WTC11 (cell line): ENCODE results near the gene ME2. TPM values are rescaled to one million over a fixed set of nuclear protein-coding genes. Genes with fewer than 3 reads are reported as not detected.

Experiments used
- ATAC-seq: fragments of 200-7000 bp; cut with Tn5 transposase; 2 replicates; pipeline ENCODE4 v1.10.0; 2021; ENCODE audit warnings: mild to moderate bottlenecking, moderate library complexity
- CTCF ChIA-PET: fragments of 300-600 bp; sonication (Branson Sonifier 250); formaldehyde crosslinking; loops from one replicate; lab custom pipeline; 2021; ENCODE audit warnings: antibody characterized with exemption; lab: Charles Lee
- POLR2A ChIA-PET: fragments of 350-600 bp; sonication (Branson Sonifier 250); formaldehyde crosslinking; loops from one replicate; lab custom pipeline; 2021; ENCODE audit warnings: antibody characterized with exemption; lab: Charles Lee
- DNase-seq: peaks from one replicate; pipeline ENCODE4 v3.0.0; 2021; ENCODE audit warnings: low spot score
- H3K27ac Mint-ChIP-seq: 2 replicates; pipeline ENCODE4 v1.8.0; 2021; ENCODE audit warnings: mixed read lengths
- H3K27me3 Mint-ChIP-seq: 2 replicates; pipeline ENCODE4 v1.8.0; 2021; ENCODE audit warnings: low read depth, mild to moderate bottlenecking, moderate library complexity, mixed read lengths
- H3K36me3 Mint-ChIP-seq: 2 replicates; pipeline ENCODE4 v1.8.0; 2021; ENCODE audit warnings: mixed read lengths
- H3K4me1 Mint-ChIP-seq: 2 replicates; pipeline ENCODE4 v1.8.0; 2022; ENCODE audit warnings: mixed read lengths
- H3K4me3 Mint-ChIP-seq: 2 replicates; pipeline ENCODE4 v1.8.0; 2021; ENCODE audit warnings: mild to moderate bottlenecking, moderate library complexity, mixed read lengths
- H3K9me3 Mint-ChIP-seq: 2 replicates; pipeline ENCODE4 v1.8.0; 2021; ENCODE audit warnings: mixed read lengths
- ESRRA ChIP-seq: sonication (generic); formaldehyde crosslinking; IDR thresholded peaks from 2 replicates; pipeline ENCODE4 v1.8.1; 2022; ENCODE audit warnings: mild to moderate bottlenecking, missing genetic modification reagents, borderline replicate concordance
- ETV6 ChIP-seq: sonication (generic); formaldehyde crosslinking; IDR thresholded peaks from 2 replicates; pipeline ENCODE4 v1.8.1; 2022; ENCODE audit warnings: mild to moderate bottlenecking, missing genetic modification reagents
- GRHL2 ChIP-seq: fragments of 250-450 bp; sonication (Bioruptor Pico); IDR thresholded peaks from 2 replicates; pipeline ENCODE4 v1.8.0; 2022; ENCODE audit warnings: mild to moderate bottlenecking, moderate library complexity; ENCODE audit not compliant: insufficient replicate concordance, severe bottlenecking
- GTF2I ChIP-seq: fragments of 250-450 bp; sonication (Bioruptor Pico); conservative IDR thresholded peaks from 2 replicates; pipeline ENCODE4 v1.4.0; 2021; ENCODE audit warnings: mild to moderate bottlenecking
- IRF1 ChIP-seq: sonication (generic); formaldehyde crosslinking; IDR thresholded peaks from 2 replicates; pipeline ENCODE4 v1.8.0; 2023; ENCODE audit warnings: missing genetic modification reagents
- MYBL2 ChIP-seq: sonication (generic); formaldehyde crosslinking; IDR thresholded peaks from 2 replicates; pipeline ENCODE4 v1.8.1; 2023; ENCODE audit warnings: mild to moderate bottlenecking, moderate library complexity, missing genetic modification reagents
- RORB ChIP-seq: fragments of 250-450 bp; sonication (Bioruptor Pico); IDR thresholded peaks from 2 replicates; pipeline ENCODE4 v1.9.0; 2021; ENCODE audit warnings: mild to moderate bottlenecking
- SMAD4 ChIP-seq: sonication (generic); formaldehyde crosslinking; IDR thresholded peaks from 2 replicates; pipeline ENCODE4 v1.8.0; 2022; ENCODE audit warnings: mild to moderate bottlenecking, missing genetic modification reagents
- SOX15 ChIP-seq: fragments of 250-450 bp; sonication (Bioruptor Pico); IDR thresholded peaks from 2 replicates; pipeline ENCODE4 v1.9.0; 2021; ENCODE audit warnings: mild to moderate bottlenecking
- USF2 ChIP-seq: sonication (generic); formaldehyde crosslinking; IDR thresholded peaks from 2 replicates; pipeline ENCODE4 v1.8.1; 2023; ENCODE audit warnings: mild to moderate bottlenecking, missing genetic modification reagents, moderate library complexity
- ZMAT4 ChIP-seq: fragments of 250-450 bp; sonication (Bioruptor Pico); IDR thresholded peaks from 2 replicates; pipeline ENCODE4 v1.9.0; 2021; ENCODE audit warnings: mild to moderate bottlenecking
- ZNF317 ChIP-seq: sonication (generic); formaldehyde crosslinking; IDR thresholded peaks from 2 replicates; pipeline ENCODE4 v1.8.1; 2023; ENCODE audit warnings: low read depth, mild to moderate bottlenecking, moderate library complexity, missing genetic modification reagents, borderline replicate concordance
- ZNF396 ChIP-seq: fragments of 250-450 bp; sonication (Bioruptor Pico); IDR thresholded peaks from 2 replicates; pipeline ENCODE4 v1.8.0; 2021; ENCODE audit warnings: mild to moderate bottlenecking, moderate library complexity, borderline replicate concordance
- total RNA-seq: library from RNA; stranded (reverse); gene quantifications from 3 replicates; pipeline ENCODE4 v1.2.3, GENCODE V29; 2021
- TF ChIP-seq, protein P1 (sequence below): sonication (generic); formaldehyde crosslinking; IDR thresholded peaks from 2 replicates; pipeline ENCODE4 v1.8.0; 2022; ENCODE audit warnings: mild to moderate bottlenecking, missing genetic modification reagents
- TF ChIP-seq, protein P2 (sequence below): sonication (generic); formaldehyde crosslinking; IDR thresholded peaks from 2 replicates; pipeline ENCODE4 v1.8.1; 2022; ENCODE audit warnings: mild to moderate bottlenecking, missing genetic modification reagents, moderate library complexity, borderline replicate concordance
- TF ChIP-seq, protein P3 (sequence below): sonication (generic); formaldehyde crosslinking; IDR thresholded peaks from 2 replicates; pipeline ENCODE4 v1.8.1; 2022; ENCODE audit warnings: missing genetic modification reagents, borderline replicate concordance
- TF ChIP-seq, protein P4 (sequence below): sonication (generic); formaldehyde crosslinking; IDR thresholded peaks from 2 replicates; pipeline ENCODE4 v1.8.1; 2023; ENCODE audit warnings: mild to moderate bottlenecking, missing genetic modification reagents, borderline replicate concordance
- TF ChIP-seq, protein P5 (sequence below): fragments of 250-450 bp; sonication (Bioruptor Pico); IDR thresholded peaks from 2 replicates; pipeline ENCODE4 v1.9.0; 2021; ENCODE audit warnings: mild to moderate bottlenecking
- TF ChIP-seq, protein P6 (sequence below): sonication (generic); formaldehyde crosslinking; IDR thresholded peaks from 2 replicates; pipeline ENCODE4 v1.8.1; 2022; ENCODE audit warnings: low read depth, mild to moderate bottlenecking, moderate library complexity, missing genetic modification reagents, borderline replicate concordance

Gene ME2
- total RNA-seq, 1 experiment from 2014 or later = 57.0 TPM

GRCh38 chr18:50878345-50879301 lies at the start of gene ME2 (continued):
- TF ChIP-seq, protein P1, sequence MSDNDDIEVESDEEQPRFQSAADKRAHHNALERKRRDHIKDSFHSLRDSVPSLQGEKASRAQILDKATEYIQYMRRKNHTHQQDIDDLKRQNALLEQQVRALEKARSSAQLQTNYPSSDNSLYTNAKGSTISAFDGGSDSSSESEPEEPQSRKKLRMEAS (CRISPR knock-in tag) = peak; percentile 93
- peak; percentile 46; the same call in 1 of the 2 replicates for TF ChIP-seq ETV6 (CRISPR knock-in tag)
- TF ChIP-seq IRF1 (CRISPR knock-in tag) = 0 out of 2 replicates have a peak, but pooled peaks have one; percentile 18
- TF ChIP-seq, protein P2, sequence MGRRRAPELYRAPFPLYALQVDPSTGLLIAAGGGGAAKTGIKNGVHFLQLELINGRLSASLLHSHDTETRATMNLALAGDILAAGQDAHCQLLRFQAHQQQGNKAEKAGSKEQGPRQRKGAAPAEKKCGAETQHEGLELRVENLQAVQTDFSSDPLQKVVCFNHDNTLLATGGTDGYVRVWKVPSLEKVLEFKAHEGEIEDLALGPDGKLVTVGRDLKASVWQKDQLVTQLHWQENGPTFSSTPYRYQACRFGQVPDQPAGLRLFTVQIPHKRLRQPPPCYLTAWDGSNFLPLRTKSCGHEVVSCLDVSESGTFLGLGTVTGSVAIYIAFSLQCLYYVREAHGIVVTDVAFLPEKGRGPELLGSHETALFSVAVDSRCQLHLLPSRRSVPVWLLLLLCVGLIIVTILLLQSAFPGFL = no peak
- no peak for TF ChIP-seq SMAD4
- TF ChIP-seq, protein P3, sequence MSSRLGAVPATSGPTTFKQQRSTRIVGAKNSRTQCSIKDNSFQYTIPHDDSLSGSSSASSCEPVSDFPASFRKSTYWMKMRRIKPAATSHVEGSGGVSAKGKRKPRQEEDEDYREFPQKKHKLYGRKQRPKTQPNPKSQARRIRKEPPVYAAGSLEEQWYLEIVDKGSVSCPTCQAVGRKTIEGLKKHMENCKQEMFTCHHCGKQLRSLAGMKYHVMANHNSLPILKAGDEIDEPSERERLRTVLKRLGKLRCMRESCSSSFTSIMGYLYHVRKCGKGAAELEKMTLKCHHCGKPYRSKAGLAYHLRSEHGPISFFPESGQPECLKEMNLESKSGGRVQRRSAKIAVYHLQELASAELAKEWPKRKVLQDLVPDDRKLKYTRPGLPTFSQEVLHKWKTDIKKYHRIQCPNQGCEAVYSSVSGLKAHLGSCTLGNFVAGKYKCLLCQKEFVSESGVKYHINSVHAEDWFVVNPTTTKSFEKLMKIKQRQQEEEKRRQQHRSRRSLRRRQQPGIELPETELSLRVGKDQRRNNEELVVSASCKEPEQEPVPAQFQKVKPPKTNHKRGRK (CRISPR knock-in tag) = no peak
- no peak for TF ChIP-seq GTF2I (CRISPR knock-in tag)
- no peak for TF ChIP-seq SOX15 (CRISPR knock-in tag)

DNA sequence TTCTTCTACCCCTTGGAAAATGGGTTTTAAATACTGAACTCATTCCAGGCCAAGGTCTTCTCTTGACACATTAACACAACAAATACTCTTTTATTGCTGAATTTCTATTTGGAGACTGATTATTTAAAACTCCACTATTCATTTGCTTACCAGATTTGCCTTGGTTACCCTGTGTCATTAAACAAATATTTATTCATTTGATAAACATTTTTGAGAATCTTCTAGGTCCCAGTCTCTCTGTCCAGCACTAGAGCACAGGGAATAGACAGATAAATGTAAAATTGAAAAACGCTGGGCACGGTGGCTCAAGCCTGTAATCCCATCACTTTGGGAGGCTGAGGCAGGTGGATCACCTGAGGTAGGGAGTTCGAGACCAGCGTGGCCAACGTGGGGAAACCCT lies 49.3 kb upstream of the ME2 start:
- no peak for DNase-seq
- H3K27me3 Mint-ChIP-seq = no peaks in the 10 kb centered on the region

DNA sequence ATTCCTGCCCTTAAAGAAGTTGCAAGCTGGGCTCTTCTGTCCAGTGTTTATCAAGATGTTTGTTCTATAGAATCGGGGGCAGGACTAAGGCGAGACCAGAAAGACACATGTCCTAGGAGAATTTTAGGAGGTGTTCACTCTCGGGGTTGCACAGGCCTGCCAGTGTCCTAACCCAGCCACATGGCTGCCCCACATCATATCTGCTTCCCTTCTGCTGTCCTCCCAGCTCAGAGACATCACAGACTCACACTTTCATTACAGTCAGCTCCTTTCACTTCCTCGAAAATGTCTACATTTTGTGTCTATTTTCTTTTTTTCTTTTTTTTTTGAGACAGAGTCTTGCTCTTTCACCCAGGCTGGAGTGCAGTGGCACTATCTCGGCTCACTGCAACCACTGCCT lies 48.4 kb upstream of the ME2 start:
- Mint-ChIP-seq H3K4me3 (no peak overlapping the region), H3K9me3 (no peaks in the 10 kb centered on the region), H3K27ac (no peak overlapping the region), H3K4me1 (peaks cover 18% of the 10 kb centered on the region), H3K27me3 (no peaks in the 10 kb centered on the region), H3K36me3 (no peaks in the 10 kb centered on the region)
- TF ChIP-seq, protein P4, sequence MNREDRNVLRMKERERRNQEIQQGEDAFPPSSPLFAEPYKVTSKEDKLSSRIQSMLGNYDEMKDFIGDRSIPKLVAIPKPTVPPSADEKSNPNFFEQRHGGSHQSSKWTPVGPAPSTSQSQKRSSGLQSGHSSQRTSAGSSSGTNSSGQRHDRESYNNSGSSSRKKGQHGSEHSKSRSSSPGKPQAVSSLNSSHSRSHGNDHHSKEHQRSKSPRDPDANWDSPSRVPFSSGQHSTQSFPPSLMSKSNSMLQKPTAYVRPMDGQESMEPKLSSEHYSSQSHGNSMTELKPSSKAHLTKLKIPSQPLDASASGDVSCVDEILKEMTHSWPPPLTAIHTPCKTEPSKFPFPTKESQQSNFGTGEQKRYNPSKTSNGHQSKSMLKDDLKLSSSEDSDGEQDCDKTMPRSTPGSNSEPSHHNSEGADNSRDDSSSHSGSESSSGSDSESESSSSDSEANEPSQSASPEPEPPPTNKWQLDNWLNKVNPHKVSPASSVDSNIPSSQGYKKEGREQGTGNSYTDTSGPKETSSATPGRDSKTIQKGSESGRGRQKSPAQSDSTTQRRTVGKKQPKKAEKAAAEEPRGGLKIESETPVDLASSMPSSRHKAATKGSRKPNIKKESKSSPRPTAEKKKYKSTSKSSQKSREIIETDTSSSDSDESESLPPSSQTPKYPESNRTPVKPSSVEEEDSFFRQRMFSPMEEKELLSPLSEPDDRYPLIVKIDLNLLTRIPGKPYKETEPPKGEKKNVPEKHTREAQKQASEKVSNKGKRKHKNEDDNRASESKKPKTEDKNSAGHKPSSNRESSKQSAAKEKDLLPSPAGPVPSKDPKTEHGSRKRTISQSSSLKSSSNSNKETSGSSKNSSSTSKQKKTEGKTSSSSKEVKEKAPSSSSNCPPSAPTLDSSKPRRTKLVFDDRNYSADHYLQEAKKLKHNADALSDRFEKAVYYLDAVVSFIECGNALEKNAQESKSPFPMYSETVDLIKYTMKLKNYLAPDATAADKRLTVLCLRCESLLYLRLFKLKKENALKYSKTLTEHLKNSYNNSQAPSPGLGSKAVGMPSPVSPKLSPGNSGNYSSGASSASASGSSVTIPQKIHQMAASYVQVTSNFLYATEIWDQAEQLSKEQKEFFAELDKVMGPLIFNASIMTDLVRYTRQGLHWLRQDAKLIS (CRISPR knock-in tag) = no peak
- TF ChIP-seq USF2 (CRISPR knock-in tag) (no peak), MYBL2 (no peak), ZNF396 (CRISPR knock-in tag) (no peak), ESRRA (CRISPR knock-in tag) (no peak)
- TF ChIP-seq, protein P5, sequence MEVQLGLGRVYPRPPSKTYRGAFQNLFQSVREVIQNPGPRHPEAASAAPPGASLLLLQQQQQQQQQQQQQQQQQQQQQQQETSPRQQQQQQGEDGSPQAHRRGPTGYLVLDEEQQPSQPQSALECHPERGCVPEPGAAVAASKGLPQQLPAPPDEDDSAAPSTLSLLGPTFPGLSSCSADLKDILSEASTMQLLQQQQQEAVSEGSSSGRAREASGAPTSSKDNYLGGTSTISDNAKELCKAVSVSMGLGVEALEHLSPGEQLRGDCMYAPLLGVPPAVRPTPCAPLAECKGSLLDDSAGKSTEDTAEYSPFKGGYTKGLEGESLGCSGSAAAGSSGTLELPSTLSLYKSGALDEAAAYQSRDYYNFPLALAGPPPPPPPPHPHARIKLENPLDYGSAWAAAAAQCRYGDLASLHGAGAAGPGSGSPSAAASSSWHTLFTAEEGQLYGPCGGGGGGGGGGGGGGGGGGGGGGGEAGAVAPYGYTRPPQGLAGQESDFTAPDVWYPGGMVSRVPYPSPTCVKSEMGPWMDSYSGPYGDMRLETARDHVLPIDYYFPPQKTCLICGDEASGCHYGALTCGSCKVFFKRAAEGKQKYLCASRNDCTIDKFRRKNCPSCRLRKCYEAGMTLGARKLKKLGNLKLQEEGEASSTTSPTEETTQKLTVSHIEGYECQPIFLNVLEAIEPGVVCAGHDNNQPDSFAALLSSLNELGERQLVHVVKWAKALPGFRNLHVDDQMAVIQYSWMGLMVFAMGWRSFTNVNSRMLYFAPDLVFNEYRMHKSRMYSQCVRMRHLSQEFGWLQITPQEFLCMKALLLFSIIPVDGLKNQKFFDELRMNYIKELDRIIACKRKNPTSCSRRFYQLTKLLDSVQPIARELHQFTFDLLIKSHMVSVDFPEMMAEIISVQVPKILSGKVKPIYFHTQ (CRISPR knock-in tag) = no peak
- ATAC-seq (no peak), DNase-seq (no peak)
- POLR2A ChIA-PET = no interaction called here
- CTCF ChIA-PET = no interaction called here

More for the DNA sequence above, 49.3 kb upstream of the ME2 start:
- TF ChIP-seq RORB (no peak), ZMAT4 (no peak), SOX15 (CRISPR knock-in tag) (no peak), ZNF317 (CRISPR knock-in tag) (no peak), ETV6 (CRISPR knock-in tag) (no peak), GRHL2 (CRISPR knock-in tag) (no peak)
- TF ChIP-seq, protein P6, sequence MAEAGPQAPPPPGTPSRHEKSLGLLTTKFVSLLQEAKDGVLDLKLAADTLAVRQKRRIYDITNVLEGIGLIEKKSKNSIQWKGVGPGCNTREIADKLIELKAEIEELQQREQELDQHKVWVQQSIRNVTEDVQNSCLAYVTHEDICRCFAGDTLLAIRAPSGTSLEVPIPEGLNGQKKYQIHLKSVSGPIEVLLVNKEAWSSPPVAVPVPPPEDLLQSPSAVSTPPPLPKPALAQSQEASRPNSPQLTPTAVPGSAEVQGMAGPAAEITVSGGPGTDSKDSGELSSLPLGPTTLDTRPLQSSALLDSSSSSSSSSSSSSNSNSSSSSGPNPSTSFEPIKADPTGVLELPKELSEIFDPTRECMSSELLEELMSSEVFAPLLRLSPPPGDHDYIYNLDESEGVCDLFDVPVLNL (CRISPR knock-in tag) = no peak
- H3K4me3 Mint-ChIP-seq = no peak overlapping the region
- H3K4me1 Mint-ChIP-seq = peaks cover 21% of the 10 kb centered on the region
- H3K27ac Mint-ChIP-seq = no peak overlapping the region
- ATAC-seq = no peak
- ChIA-PET POLR2A (no interaction called here), CTCF (no interaction called here)
- H3K36me3 Mint-ChIP-seq = no peaks in the 10 kb centered on the region
- H3K9me3 Mint-ChIP-seq = no peaks in the 10 kb centered on the region
